Measurements from ENCODE around the gene DDX1. TPM values are rescaled to one million over a fixed set of nuclear protein-coding genes. Genes with fewer than 3 reads are reported as not detected.

The DDX1 gene
- total RNA-seq, 4 donors from 2014 or later: 23.8 to 93.1 (median 56.6) TPM

GRCh38 chr2:15642011-15642814 lies 50.5 kb downstream of the DDX1 start:
- Histone ChIP-seq H3K27ac (no peak overlapping the region), H3K9me3 (no peaks in the 10 kb centered on the region), H3K36me3 (no peaks in the 10 kb centered on the region), H3K27me3 (no peaks in the 10 kb centered on the region), H3K4me1 (peaks cover 0 to 11% of the 10 kb centered on the region in 2 donors), H3K4me3 (no peak overlapping the region)
- no peak for DNase-seq
- no peak for TF ChIP-seq POLR2A (IDR thresholded peaks at IDR 0.05)
- TF ChIP-seq, protein P1, sequence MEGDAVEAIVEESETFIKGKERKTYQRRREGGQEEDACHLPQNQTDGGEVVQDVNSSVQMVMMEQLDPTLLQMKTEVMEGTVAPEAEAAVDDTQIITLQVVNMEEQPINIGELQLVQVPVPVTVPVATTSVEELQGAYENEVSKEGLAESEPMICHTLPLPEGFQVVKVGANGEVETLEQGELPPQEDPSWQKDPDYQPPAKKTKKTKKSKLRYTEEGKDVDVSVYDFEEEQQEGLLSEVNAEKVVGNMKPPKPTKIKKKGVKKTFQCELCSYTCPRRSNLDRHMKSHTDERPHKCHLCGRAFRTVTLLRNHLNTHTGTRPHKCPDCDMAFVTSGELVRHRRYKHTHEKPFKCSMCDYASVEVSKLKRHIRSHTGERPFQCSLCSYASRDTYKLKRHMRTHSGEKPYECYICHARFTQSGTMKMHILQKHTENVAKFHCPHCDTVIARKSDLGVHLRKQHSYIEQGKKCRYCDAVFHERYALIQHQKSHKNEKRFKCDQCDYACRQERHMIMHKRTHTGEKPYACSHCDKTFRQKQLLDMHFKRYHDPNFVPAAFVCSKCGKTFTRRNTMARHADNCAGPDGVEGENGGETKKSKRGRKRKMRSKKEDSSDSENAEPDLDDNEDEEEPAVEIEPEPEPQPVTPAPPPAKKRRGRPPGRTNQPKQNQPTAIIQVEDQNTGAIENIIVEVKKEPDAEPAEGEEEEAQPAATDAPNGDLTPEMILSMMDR (IDR thresholded peaks at IDR 0.05): no peak
- intact Hi-C loops (cut with DNase I; ENCODE audit: low total_unique reads): no loop called here

DNA sequence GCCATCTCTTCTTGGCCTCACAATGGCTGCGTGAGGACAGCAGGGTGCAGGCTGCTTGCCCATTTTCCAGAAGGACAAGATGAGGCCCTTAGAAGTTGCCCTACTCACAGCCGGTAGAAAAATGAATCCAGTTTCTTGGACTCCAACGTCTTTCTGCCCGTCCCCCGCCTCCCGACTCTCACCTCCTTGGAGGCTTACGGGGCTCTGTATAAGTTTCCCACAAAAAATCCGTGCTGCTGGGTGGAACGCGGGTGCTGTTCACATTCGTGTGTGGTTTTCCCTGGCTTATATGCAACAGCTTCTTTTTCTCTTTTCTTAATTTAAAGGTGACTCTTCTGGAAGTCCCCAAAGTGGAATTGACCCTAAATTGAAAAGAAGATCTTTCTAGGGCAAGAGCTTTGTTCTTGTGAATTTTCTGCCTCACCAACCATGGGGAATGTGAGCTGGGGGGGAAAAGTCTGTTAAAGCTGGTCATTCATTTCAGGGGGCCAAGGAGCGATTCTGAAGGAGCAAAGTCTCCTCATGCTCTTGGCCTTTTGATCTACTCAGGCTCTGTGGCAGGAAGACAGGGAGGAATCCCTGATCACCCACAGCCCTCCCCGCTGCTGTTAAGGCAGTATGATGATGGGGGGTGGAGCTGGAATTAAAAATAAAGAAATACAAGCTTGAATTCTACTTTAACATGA lies 51.3 kb downstream of the DDX1 start:
- Histone ChIP-seq H3K4me1 (peaks cover 0 to 11% of the 10 kb centered on the region in 2 donors), H3K9me3 (no peaks in the 10 kb centered on the region), H3K4me3 (no peak overlapping the region), H3K36me3 (no peaks in the 10 kb centered on the region), H3K27me3 (no peaks in the 10 kb centered on the region), H3K27ac (no peak overlapping the region)
- intact Hi-C loops (cut with DNase I; ENCODE audit: low total_unique reads): no loop called here
- no peak for TF ChIP-seq POLR2A (IDR thresholded peaks at IDR 0.05)
- TF ChIP-seq, protein P1 (IDR thresholded peaks at IDR 0.05): no peak
- DNase-seq: no peak

DNA sequence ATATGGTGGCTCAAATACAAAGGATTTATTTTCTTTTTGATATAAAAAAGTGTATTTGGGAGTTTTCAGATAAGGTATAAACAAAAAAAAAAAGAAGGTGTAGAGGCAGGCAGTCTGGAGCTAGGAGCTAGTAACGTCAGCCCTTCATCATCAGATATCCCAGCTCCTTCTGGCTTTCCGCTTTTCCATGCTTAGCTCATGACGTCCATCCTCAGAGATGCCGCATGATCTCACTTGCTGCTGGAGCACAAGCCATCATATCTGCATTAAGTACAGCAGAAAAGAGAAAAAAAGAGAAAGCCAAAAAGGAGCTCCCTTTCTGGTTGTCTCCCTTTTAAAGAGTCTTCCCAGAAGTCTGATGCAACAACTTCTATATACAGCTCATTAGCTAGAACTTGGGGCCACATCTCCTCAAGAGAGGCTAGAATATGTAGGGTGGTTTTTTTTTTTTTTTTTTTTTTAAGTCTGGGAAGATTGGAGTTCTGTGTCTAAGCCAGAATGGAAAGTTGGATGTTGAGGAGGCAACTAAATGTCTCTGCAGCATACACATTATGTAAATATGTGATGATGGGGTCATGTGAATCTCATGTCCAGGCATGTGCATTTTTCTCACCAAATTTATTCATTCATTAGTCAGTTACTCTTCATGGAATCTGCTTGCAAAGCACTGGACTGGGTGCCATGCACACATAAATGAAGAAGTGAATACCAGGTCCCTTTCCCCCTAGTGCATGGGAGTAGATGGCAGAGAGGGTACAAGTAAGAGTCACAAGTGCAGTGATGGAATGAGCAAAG lies 52.3 kb downstream of the DDX1 start:
- intact Hi-C loops (cut with DNase I; ENCODE audit: low total_unique reads): no loop called here
- peaks cover 0 to 11% of the 10 kb centered on the region in 2 donors for H3K4me1 ChIP-seq

DNA sequence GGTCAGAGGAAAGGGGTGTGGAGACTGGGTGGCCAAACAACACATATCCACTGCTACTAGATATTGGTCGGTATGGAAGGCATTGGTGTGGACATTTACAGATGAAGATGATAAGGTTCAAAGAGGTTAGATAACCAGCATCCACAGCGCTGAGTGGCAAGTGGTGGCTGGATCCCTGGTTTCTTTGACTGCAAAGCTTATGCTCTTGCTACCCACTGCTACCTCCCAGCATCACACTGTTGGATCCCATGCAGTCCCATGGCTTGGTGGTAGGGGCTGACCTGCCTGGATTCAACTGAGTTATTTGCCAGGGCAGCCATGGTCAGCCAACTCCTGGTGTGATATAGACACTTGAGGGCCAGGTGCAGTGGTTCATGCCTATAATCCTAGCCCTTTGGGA lies 53.6 kb downstream of the DDX1 start:
- H3K4me1 ChIP-seq: peaks cover 0 to 7% of the 10 kb centered on the region in 2 donors
- H3K36me3 ChIP-seq: no peaks in the 10 kb centered on the region
- TF ChIP-seq, protein P1 (IDR thresholded peaks at IDR 0.05): no peak
- no peak for TF ChIP-seq POLR2A (IDR thresholded peaks at IDR 0.05)
- H3K9me3 ChIP-seq: no peaks in the 10 kb centered on the region
- no peaks in the 10 kb centered on the region for H3K27me3 ChIP-seq
- intact Hi-C loops (cut with DNase I; ENCODE audit: low total_unique reads): no loop called here
- no peak overlapping the region for H3K27ac ChIP-seq
- H3K4me3 ChIP-seq: no peak overlapping the region
- no peak for DNase-seq

More for the DNA sequence above, 52.3 kb downstream of the DDX1 start:
- Histone ChIP-seq H3K27me3 (no peaks in the 10 kb centered on the region), H3K9me3 (no peaks in the 10 kb centered on the region), H3K4me3 (no peak overlapping the region), H3K27ac (no peak overlapping the region), H3K36me3 (no peaks in the 10 kb centered on the region)
- TF ChIP-seq POLR2A (IDR thresholded peaks at IDR 0.05): no peak
- TF ChIP-seq, protein P1 (IDR thresholded peaks at IDR 0.05): no peak
- DNase-seq: no peak

Measured in uterus (tissue), 4 donors.